ENCODE results near the gene SLC6A1.

Gene SLC6A1

DNA sequence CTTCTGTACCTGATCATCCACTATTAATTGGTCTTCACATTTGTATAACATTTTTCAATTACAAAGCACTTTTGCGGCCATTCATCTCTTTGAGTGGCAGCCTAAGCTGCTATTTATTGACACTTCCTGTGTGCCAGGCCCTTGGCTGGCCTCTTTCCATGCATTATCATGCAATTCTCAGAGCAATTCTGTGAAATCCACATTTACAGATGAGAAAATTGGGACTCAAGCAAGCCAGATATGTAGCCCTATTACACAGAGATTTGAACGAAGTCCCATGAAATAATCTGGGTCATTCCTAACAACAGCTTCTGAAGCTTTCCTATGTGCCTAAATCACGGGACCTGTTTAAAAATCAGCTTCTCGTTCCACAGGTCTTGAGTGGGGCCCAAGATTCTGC is 17.4 kb downstream of the SLC6A1 start:
- no peak for DNase-seq (ENCODE audit: low read depth, low spot score)
- no peak overlapping the region for H3K4me3 ChIP-seq (ENCODE audit: low read length)

DNA sequence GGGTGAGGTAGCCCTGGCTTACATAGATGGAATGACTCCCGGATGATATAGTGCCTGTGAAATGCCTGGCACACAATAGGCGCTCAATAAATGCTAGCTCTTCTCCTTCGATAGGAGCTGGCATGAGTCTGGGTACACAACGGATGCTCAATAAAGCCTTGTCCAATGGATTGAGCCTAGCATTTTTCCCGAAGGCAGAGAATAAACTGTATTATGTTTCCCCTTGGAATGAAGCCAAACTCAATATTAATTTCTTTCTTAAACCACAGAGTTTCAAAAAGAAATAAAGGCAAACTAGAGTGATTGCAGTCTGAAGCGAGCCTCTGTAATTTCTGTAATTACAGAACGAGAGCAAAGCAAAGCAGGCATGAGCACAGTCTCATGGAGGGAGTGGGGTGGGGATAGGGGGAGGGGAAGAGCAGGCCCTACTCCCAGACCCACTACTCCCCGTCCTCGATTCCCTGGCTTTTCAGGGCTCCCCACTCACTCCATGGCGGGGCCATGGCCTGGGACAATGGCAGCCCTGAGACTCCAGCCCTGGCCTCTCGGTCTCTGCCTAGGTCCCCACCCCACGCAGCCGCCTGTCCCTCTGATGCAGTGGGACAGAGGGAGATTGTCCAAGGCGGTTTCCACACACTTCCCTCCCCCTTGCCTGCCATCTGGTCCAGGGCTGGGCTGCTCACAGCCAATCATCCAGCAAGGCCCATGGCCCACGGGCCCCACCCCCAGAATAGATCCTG is 18.0 kb downstream of the SLC6A1 start:
- H3K4me3 ChIP-seq (ENCODE audit: low read length), result no peak overlapping the region

DNA sequence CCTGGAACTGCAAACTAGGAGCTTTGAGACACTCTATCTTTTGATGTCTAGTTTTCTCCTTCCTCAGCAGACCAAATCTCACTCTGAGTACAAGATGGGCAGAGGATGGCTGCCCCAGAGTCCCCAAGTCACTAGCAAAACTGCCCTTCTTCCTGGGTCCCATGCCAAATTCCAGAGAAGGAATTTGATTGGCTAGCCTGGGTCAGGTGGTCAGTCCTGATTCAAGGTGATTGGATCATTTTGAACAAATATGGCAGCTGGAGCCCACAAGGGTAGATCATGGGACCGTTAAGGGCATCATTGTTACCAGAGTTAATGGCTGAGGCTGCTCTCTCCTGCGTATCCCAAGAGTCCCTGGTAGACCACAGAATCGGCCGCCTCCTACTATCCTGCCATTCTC is 21.7 kb downstream of the SLC6A1 start:
- no peak overlapping the region for H3K4me3 ChIP-seq (ENCODE audit: low read length)
- no peak for DNase-seq (ENCODE audit: low read depth, low spot score)

More for the DNA sequence above, 18.0 kb downstream of the SLC6A1 start:
- no peak for DNase-seq (ENCODE audit: low read depth, low spot score)

DNA sequence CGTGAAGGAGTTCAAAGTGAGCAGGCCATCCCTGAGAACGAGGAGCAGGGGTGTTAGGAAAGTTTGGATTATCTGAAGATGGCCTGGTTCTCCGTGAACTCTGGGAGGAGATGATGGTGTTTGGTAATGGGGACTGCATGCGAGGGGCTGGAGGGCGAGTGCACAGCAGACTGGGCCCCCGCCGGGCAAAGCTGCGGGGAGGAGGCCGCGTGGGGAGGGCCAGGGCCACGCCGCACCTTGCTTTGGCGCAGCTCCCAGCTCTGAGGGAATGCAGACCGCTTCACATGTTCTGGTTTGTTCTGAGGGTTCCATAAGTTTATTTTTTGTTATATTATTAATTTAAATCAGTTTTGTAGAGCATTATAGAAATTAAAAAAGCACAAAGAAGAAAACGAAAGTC is 22.2 kb downstream of the SLC6A1 start:
- DNase-seq (ENCODE audit: low read depth, low spot score), result no peak
- no peak overlapping the region for H3K4me3 ChIP-seq (ENCODE audit: low read length)

DNA sequence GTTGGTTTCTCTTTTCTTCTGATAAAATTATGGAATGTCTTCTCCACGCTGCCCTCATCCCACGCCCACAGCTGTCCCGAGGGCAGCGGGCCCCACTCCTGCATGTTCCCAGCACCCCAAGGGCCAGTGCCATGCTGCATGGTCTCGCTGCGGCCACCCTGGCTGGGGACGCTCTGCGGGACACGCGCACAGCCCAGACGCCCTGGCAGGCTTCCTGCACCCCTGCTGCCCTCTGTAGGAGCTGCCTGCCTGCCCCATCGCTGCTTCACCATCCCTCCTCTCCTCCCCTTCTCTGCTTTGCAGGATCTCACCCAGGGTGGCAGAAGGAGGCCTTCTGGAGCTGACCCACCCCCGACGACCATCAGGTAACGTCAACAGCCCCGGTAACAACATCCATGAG is 22.8 kb downstream of the SLC6A1 start:
- no peak for DNase-seq (ENCODE audit: low read depth, low spot score)

DNA sequence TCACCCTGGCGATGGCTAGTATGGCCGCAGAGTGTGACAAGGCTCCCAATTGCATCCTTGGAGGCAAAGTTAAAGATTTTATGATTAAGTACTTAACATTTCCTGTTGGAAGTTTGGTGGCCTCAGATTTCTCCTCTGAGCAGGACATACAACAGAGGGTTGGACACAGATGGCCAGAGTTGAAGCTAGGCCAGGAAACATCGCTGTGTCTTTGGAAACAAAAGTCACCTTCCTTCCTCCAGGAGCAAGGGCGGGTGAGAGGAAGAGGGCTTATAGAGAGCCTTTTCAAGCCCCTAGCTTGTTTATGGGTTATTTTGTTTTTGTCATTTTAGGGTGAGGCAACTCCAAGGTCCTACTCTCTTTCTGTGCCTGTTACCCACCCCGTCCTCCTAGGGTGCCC is 24.2 kb downstream of the SLC6A1 start:
- no peak overlapping the region for H3K4me3 ChIP-seq (ENCODE audit: low read length)
- DNase-seq (ENCODE audit: low read depth, low spot score), result no peak

More for the DNA sequence above, 22.8 kb downstream of the SLC6A1 start:
- no peak overlapping the region for H3K4me3 ChIP-seq (ENCODE audit: low read length)

DNA sequence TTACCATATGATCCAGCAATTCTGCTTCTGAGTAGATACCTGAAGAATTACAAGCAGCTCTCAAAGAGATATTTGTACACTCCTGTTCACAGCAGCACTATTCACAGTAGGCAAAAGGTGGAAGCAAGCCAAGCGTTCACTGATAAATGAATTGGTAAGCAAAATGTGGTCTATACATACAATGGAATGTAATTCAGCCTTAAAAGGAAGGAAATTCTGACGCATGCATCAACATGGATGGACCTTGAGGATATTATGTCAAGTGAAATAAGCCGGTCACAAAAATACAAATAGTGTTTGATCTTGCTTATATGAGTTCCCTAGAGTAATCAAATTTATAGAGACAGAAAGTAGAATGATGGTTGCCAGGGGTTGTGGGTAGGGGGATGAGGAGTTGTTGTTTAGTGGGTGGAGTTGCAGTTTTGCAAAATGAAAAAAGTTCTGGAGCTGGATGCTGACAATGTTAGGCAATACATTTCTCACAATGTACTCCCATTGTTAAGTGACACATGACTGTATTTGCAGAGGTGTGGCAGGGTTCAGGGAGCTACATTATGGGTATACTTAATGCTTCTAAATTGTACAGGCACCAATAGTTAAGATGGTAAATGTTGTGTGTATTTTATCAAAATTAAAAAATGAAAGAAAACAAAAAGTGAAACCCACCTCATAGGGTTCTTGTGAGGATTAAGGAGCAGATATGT is 26.7 kb downstream of the SLC6A1 start:
- H3K4me3 ChIP-seq (ENCODE audit: low read length), result no peak overlapping the region
- DNase-seq (ENCODE audit: low read depth, low spot score), result no peak

DNA sequence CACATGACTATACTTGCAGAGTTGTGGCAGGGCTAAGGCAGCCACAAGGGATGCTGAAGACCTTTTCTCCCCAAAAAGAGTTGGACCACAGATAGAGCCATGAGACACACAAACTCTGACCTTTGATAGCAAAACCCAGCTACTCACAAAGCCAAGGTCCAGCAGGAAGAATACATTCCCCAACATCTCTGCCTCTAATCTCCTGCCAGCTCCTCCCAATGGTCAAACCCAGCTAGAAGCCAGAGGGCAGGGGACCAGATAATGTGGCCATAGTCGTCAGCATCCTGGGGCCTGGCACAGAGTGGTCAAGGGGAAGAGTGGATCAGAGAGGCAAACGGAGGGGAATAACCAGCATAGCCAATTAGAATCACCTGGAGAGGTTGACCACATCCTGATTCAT is 28.2 kb downstream of the SLC6A1 start:
- no peak overlapping the region for H3K4me3 ChIP-seq (ENCODE audit: low read length)
- DNase-seq (ENCODE audit: low read depth, low spot score), result no peak

DNA sequence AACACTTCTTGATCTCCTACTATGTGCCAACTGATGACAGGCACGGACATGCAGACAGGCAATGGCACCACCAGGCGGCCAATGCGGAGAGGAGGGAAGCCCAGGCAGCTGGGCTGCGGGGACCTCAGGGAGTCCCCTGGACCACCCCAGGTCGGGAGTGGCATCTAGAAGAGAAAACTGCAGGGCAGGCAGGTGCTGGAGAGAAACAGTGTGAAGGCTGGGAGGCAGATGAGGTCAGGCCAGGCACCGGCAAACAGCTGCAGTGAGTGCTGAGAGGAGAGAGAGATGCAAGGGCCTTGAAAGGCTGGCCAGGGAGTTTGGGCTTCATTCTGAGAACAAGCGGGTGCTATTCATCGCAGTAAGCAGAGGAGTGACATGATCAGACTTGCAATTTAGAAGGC is 29.1 kb downstream of the SLC6A1 start:
- no peak overlapping the region for H3K4me3 ChIP-seq (ENCODE audit: low read length)
- DNase-seq (ENCODE audit: low read depth, low spot score), result no peak

DNA sequence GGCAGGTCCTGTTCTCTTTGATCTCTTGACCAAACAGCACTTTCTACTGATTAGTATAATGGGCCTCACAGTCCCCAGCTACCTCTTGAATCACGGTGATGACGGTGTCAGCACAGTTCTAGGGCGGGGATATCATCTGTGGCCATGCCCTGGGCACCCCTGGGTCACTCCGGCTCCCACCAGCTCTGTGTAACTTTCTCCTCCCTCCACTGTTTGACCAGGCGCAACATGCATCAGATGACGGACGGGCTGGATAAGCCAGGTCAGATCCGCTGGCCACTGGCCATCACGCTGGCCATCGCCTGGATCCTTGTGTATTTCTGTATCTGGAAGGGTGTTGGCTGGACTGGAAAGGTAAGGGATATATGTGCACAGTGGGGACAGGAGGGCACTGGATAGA is 29.6 kb downstream of the SLC6A1 start:
- no peak for DNase-seq (ENCODE audit: low read depth, low spot score)
- H3K4me3 ChIP-seq (ENCODE audit: low read length), result no peak overlapping the region

DNA sequence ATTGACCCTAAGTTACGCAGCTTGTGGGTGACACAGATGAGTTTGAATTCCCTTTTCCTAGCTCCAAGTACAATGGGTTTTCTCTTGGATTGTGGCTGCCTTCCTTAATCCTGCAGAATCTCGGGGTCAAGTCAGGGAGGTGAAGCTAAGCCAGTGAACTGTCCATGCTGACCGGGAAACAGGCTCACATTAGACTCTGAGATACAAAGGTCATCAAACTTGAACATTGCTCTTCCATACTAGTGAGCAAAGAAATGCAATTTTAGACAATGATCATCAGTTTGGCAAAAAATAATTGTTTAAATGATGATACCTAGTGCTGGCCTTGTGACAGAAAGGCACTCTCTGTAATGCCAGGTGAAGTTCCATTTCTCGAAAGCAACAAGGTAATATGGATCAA is 31.6 kb downstream of the SLC6A1 start:
- DNase-seq (ENCODE audit: low read depth, low spot score), result no peak
- no peak overlapping the region for H3K4me3 ChIP-seq (ENCODE audit: low read length)

DNA sequence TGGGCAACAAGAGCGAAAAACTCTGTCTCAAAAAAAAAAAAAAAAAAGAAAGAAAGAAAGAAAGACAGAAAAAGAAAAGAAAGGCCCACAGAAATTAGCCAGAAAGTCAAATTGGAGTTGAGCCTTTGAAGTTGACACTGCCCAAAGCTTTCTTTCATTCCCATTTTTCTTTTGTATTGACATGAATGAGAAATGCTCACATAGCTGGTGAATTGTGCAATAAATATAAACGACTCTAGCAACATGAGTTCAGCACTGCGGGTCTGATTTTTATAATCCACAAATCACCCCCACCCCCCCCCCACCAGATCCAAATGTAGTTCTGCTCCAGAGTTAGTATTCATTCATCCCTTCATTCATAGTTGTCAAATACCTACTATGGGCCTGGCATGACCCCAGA is 37.4 kb downstream of the SLC6A1 start:
- H3K4me3 ChIP-seq (ENCODE audit: low read length), result no peak overlapping the region
- no peak for DNase-seq (ENCODE audit: low read depth, low spot score)

DNA sequence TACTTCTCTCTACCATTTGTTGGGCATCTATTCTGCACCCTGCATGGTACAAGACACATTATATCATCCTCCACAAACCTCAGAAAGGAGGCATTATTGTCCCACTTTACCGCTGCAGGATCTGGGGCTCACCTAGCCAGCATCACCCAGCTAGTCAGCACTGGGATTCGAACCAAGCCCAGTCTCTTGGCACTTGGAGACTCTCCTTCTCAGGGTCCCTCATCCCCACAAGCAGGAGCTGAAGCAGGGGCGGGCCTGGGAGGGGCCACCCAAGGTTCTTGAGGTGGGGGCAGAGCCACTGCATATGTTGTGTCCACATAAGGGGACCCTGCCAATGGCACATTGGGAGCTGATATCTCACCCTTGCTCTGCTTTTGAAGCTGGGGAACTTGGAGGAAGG is 41.3 kb downstream of the SLC6A1 start:
- DNase-seq (ENCODE audit: low read depth, low spot score), result no peak
- no peak overlapping the region for H3K4me3 ChIP-seq (ENCODE audit: low read length)

DNA sequence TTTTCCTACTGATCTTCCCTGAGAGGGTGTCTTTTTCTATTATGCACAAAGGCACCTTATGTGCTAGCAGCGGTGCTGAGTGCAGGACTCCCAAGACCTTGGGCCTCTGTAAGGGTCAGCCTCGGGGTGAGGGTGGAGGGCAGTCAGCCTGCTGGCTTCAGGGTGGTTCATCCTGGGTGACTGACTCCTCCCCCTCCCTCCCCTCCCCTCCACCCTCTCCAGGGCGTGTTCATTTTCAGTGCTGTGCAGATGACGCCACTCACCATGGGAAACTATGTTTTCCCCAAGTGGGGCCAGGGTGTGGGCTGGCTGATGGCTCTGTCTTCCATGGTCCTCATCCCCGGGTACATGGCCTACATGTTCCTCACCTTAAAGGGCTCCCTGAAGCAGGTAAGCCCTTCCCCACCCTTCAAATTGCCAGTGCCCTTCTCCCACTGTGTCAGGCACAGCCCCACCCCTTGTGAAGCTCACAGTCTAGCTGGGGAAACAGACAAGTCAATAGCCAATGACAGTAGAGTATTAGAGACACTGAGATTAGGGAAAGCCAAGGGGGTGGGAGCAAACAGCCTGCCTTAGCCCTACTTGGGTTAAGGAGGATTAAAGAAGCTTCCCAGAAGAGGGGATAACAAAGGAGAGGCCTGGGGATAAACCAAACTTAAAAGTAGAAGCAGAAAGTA is 41.9 kb downstream of the SLC6A1 start:
- no peak overlapping the region for H3K4me3 ChIP-seq (ENCODE audit: low read length)
- no peak for DNase-seq (ENCODE audit: low read depth, low spot score)

DNA sequence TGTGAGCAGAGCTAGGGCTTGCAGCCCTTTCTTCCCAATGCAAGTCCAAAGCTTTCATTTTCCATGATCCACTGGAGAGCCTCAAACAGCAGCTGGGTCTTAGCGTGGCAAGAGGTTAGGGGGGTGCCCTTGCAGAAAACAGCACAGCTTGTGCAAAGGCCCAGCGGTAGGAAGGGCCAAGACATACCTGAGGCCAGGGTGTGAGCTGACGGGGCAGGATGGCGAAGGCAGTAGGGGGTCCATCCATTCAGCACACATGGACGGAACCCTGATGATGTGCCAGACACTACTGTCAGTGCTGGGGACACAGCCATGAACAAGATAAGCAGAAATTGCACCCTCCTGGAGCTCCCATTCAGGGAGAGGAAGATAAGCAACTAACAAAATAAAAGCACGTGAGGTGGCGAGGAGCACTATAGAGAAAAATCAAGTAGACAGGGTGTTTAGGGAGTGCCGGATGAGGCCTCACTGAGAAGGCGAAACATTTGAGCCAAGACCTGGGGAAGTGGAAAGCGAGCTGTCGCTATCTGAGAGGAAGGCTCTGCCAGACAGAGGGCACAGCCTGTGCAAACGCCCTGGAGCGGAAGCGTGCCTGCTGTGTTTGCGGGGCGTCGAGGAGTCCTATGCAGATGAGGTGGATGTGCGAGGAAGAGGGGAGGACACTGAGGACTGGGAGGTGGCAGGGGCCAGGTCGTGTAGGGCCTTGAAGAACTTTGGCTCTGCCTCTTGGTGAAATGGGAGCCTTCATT is 43.4 kb downstream of the SLC6A1 start:
- DNase-seq (ENCODE audit: low read depth, low spot score), result no peak
- no peak overlapping the region for H3K4me3 ChIP-seq (ENCODE audit: low read length)

DNA sequence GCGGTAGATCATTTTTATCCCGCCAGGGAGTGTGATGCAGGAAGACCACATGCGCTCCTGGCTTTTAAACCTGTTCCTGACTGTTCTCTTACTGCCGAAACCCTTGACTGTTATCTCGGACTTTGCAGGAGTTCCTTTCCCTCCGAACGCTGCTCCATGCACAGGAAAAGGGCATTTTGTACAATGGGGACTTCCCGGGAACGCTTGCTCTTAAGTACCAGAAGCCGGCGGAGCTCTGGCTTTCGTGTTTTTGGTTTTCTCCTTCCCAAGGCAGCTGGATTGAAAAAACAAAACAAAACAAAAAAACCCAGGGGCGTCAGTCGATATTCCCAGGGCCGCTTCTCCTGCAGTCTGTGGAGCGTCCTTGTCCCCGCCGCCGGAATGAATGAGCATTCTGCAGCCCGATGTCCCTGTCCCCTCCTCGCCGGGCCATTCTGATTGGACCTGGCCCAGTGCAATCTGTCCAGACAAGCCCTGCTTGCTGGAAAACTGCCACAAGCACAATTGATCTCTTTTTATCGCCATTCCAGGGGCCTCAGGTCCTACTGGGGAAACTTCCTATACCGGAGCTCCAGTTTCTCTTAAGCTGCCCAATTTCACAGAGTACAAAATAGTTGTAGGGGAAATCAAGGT is 44.8 kb downstream of the SLC6A1 start:
- DNase-seq (ENCODE audit: low read depth, low spot score), result no peak

DNA sequence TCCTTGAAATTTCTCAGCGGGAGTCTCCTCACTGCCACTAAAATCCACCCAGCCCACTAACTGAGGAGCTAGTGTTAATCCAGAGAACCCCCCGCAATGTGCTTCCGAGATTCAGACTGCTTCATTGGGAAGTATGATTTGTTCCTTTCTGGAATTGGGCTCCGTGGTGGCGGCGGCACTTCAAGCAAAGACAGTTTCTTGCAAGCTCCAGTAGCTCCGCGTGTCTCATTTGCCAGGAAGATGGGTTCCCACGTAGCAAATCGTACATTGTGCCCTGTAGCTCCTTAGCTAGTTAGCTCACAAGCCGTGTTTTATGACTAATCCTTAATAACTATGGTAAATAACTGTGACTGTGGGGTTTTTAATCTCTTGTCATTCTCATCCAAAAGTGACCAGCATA is 45.4 kb downstream of the SLC6A1 start:
- H3K4me3 ChIP-seq (ENCODE audit: low read length), result no peak overlapping the region
- DNase-seq (ENCODE audit: low read depth, low spot score), result no peak

More for the DNA sequence above, 44.8 kb downstream of the SLC6A1 start:
- H3K4me3 ChIP-seq (ENCODE audit: low read length), result no peak overlapping the region

DNA sequence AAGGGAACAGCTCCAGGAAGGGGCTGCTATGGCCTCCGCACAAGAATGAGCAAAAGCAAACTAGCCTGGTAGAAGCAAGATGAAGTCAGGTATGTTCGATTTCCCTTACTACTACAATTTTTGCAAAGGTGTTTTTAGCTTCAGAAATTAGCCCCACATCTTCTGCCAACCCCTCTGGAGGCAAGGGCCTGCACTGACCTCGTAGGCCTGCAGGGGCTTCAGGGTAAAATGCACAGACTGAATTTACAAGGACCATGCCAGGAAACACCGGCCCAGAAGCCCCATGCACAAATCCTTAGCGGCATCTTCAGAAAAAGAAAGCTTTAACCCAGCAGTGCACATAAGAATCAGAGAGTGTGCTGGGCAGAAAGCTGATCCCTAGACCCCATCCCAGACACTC is 53.0 kb downstream of the SLC6A1 start:
- H3K4me3 ChIP-seq (ENCODE audit: low read length), result no peak overlapping the region
- no peak for DNase-seq (ENCODE audit: low read depth, low spot score)

DNA sequence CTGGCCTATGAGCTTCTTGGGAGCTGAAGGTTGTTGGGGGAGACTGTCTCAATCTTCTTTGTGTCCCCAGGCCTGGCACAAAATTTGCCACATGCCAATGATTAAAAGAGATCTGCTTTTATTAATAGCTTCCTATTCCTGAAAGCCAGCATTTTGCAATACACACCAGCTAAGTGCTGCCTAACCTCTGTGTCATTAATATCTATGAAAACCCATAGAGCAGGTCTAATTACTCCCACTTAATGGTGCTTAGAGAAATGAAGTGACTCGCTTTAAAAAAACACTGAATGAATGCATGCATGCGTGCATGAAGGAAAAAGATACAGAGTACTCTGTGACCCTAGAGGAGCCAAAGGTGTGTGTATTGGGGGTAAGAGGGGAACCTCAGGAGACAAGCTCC is 55.0 kb downstream of the SLC6A1 start:
- H3K4me3 ChIP-seq (ENCODE audit: low read length), result no peak overlapping the region
- no peak for DNase-seq (ENCODE audit: low read depth, low spot score)

All from Jurkat, Clone E6-1 (cell line).